Activated T-helper 1 cell treated with anti-CD3 and anti-CD28 coated beads, Interleukin-2, amount 50 U/mL, for 16 hours (primary cell): ENCODE results near the gene SRGAP3.

Source experiments
- DNase-seq, 2 donors: peaks; one replicate each; pipeline ENCODE4 v3.0.0-alpha.2; 2020; ENCODE audit warnings: low read depth in 1 of 2, low spot score in 1 of 2

The SRGAP3 gene

DNA sequence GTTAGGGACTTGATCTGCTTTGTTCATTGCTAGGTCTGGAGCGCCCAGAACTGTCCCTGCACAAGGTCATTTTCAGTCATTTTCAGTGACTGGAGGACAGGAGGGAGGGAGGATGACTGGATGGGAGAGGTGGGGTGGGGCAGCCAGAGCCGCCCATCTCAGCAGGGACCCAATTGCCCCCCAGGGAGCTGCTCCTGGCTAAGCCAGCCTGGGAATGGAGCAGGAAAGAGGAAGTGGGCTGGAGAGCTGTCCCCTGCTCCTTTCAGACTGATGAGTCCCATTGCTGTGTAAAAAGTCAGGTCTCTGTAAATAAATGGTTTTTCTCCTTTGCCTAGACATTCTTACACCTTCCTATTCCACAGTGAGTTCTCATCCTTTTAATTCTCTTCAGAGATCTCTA lies 187.8 kb downstream of the SRGAP3 start:
- no peak for DNase-seq

DNA sequence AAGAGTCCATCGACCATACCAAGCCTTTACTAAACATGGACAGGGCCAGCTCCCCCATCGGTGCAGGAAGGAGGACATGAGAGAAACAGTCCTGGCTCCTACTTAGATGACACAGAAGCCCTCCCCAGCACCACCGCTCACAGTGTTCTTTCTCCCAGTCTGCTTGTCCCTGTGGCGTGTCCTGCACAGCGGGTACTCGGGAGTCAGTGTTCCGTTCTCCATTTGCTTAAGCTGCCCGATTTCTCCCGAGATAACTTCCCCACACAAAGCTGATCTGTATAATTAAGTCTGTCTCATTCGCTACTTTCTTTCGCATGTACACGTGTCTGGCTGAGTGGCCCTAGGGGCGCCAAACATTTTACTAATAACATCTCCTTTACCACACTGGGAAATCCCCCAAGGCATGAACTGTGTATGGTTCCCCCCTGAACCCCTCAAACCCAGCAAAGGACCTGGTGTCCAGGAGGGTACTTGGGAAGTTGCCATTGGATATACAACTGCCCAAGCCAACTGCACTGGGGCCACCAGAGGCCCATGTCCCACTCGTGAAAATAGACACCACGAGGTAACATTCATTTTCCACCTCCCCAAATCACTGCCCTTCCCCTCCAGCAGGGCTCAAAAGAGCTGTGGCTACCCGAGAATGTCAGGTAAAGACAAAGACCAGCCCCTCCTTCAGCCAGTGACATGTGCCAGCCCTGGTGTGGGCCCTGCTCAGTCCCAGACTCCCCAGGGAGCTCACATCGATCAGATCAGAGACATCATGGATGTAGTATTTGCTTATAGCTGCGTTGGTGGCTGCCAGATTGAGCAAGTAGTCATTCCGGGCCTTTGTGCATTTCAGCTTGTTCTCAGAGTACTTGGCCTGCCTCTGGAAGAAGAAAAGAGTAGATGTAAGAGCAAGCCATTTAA lies 189.7 kb downstream of the SRGAP3 start:
- DNase-seq, result no peak

DNA sequence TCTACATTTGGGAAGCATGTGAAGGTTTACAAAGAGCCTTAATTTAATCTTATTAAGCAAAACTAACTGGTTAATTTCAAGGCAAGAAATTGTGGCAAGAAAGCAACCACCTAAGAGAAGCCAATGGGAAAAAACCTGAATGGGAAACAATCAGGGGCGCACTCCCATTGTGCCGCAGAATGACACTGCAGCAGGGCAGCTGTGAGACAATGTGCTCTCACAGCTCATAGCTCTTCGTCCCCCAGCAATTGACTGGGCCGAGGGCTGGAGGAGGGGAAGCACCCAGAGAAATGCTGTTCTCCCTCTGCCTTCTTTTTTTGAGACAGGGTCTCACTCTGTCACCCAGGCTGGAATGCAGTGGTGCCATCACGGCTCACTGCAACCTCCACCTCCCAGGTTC lies 192.9 kb downstream of the SRGAP3 start:
- no peak for DNase-seq

DNA sequence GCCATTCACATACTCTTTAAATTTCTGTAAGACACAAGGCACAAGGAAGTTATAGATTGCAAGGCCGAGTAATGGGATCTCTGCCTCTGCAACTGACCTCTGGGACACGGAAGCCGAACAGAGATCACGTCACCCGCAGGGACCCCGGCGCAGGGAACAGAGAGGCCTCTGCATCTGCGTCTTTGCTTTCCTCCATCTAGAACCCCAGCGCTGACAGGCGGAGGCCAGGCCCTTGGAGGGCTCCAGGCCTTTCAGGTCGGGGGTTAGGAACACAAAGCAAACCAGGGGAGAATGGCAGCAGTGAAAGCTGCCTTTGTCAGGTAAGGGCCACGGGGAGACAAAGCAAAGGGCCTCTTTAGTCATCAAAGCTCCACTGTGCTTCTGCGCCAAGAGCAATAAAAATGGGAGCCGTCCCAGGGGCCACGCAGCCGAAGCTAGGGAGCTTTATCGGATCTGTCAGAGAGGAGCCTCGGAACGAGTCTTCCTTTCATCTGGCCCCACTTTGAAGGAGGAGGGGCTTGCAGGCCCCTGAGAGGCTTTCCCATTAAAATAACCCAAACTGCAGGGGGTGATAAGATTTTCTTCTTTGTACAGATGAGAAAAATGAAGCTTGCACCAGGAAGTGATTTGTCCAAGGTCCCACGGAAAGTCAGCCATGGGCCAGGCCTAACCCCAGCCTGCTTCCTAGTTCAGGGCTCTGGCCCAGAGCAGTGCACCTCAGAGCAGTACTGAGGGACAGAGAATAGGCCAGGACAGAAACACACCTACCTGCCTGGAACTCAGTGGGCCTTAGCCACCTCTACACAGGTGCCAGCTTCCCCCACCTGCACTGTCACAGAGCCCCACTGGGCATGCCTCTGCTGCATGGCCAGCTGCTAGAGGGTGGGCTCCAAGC lies 201.7 kb downstream of the SRGAP3 start:
- no peak for DNase-seq

DNA sequence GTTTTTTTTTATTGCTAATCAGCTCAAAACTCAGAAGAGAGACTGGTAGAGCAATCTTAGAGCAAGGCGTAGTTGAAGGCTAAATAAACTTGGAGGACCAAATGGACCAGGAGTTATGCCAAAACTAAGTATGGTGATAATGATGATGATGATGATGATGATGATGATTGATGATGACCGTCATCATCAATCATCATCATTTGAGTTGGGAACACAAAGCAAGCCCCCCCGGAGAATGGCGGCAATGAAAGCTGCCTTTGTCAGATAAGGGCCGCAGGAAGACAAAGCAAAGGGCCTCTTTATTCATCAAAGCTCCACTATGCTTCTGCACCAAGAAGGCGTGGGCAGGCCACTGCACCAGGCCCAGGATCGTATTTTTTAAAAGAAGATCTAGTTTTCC lies 204.1 kb downstream of the SRGAP3 start:
- DNase-seq, result no peak

DNA sequence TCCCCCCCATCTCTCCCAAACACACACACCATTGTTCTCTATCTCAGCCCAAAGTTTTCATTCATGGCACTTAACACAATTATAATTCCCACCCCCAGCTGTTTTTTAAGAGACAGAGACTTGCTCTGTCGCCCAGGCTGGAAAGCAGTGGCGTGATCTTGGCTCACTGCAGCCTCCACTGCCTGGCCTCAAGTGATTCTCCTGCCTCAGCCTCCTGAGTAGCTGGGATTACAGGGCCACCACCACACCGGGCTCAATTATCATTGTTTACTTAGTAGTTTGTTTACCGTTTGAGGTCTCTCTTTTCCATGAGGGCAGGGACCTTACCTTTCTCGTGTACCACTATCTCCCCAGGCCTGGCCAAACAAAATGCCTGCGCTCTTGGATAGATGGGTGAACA lies 206.4 kb downstream of the SRGAP3 start:
- DNase-seq, result no peak

DNA sequence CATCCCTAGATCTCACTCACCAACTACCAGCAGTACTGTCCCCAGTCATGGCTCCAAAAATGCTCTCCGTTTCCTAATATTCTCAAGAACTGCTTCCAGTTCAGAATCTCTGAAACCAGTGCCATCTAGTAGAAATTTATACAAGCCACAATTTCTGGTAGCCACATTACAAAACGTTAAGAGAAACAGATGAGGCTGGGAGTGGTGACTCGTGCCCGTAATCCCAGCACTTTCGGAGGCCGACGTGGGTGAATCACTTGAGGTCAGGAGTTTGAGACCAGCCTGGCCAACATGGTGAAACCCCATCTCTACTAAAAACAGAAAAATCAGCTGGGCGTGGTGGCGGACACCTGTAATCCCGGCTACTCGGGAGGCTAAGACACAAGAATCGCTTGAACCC lies 207.8 kb downstream of the SRGAP3 start:
- no peak for DNase-seq

DNA sequence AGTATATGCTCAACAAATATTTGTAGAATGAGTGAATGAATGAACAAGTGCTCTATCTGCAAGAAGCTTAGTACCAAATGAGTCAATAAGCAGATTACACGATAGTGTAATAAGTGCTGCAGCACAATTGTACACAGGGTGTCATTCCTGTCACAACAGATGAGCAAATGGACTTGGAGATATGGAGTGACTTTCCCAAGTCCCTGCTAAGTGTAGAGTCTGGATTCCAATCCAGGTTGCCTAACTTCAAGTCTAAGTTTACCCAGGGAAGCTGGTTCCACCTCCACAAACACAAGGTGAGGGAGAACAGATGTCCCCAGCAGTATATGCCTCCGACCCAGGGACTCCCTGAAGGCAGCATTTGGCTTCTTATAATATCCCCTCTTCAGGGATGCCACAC lies 208.4 kb downstream of the SRGAP3 start:
- DNase-seq, result no peak

DNA sequence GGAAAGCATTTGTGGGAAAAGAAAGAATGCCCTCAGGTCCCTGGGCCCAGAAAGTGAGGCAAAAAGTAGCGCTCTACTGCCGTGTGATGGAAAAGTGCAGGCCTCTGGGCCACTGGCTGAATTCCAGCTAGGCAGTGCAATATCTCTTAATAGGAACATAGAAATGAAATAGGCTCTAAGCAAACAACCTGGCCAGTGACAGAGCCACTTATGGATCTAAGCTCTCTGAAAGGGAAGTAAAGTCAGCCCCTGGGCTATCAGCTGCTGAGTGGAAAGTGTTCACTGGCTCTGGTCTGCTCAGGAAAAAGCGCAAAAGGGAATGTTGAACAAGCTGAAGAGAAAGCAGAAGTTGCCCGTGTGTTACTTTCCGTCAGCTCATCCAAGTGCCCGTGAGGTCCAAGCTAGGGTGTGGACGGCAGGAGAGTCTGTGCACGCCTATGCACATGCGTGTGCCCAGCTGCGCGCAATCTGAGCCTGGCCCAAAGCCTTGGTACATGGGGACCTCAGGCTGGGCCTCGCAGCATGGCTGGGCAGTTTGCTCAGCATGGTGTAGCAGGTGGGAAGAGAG lies 212.2 kb downstream of the SRGAP3 start:
- no peak for DNase-seq

DNA sequence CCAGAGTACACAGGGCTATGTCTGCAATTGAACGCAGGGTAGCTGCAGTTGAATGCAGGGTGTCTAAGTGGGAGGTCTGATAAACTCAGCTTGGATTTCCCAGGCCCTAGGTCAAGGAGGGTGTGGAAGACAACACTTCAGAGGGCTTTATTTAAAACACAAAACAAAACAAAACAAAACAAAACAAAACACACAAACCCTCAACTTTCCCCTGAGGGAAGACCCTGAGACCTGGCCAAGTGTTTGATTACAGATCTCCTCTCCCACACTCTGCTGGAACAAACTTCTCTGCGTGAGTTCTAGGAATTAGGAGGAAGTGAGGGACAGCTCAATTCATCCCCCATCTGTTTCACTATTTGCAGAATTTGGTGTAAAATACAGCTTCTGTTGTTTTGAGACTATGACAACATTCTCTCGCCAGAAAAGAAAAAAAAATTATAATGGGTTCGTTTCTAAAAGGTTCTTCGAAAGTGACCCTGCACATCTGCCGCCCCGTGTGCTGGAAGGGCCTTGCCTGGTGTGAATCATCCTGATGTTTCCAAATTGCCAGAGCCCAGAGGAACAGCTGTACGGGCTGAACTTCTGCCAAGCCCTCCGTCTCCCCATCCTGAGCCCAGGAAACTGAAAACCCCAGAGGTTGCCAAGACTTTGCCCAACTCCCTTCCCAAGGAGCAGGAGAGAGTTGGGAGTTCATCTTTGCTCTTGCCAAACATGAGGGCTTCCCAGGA lies 212.9 kb downstream of the SRGAP3 start:
- DNase-seq, result no peak

DNA sequence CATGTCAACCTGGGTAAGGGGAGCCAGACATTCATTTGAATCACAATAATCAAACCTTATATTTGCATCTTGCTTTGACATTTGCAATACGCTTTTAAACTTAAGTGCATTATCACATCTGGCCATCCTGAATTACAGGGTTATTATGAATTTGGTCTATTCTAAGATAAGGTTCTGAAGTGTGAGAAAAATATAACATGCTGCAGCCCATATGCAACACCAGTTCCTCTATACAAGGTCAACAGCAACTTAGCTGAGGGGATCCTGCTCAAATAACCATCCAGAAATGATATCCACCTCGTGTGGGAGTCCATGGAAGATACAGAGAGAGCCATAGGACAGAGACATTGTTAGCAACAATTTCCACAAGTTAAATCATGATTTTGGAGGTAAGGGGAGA lies 213.5 kb downstream of the SRGAP3 start:
- DNase-seq, result no peak

DNA sequence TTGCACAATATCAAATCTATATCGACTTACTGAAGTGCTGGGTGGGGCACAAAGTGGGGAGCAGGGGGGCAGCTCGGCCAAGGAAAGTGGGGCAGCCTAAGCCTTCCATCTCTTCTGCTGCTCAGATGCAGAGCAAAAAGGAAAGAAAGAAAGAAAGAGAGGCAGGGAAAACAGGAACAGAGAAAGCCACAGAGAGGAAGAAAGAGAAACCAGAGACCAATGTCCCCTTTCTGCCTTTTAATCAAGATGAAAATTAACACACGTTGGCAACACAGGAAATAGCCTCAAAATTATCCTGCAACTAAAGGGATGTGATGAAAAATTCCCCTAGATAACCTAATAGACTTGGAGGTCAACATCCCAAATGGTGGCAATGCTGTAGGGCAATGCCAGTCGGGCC lies 214.0 kb downstream of the SRGAP3 start:
- DNase-seq, result no peak

DNA sequence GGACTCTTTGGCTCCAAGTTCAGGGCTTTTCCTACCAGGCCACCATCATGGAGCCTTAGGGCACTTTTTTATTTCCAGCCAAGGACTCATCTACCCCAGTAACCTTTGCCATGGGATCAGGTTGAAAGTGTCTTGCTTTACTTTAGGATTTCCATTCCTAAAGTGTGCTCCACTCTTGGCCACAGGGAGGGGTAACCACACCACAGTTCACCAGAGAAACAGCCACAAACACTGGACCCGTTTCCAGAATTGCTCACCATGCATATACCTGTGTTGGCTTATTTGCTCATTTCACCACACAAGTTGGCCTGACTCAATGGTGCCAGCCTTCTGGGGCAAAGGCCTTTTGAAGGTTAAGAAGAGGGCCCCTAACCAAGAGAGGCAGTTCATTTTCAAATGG lies 215.6 kb downstream of the SRGAP3 start:
- DNase-seq, result no peak

DNA sequence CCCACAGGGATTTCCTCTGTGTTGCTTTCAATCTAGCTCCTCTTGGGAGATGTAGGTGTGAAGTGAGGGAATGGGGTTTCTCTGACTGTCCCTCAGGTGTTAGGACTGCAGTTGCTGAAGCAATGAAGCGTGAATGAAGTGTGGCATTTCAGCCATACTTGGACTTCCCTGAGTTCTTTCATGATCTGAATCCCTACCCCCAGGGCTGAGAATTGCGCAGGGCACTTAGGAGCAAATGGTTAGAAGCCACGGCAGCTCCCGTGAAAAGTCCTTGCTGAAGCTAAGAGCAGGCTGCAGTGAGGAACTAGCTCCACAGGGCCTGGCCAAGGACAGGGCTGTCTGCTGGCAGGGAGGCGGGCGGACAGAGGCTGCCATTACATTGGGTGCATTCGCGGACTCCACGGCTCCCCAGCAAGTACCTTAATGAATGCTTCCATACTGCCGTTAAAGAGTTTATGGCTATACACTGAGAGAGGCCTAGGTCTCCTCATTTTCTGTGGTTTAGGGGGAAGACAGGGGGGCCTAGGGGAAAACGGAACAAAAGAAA lies 217.1 kb downstream of the SRGAP3 start:
- no peak for DNase-seq

DNA sequence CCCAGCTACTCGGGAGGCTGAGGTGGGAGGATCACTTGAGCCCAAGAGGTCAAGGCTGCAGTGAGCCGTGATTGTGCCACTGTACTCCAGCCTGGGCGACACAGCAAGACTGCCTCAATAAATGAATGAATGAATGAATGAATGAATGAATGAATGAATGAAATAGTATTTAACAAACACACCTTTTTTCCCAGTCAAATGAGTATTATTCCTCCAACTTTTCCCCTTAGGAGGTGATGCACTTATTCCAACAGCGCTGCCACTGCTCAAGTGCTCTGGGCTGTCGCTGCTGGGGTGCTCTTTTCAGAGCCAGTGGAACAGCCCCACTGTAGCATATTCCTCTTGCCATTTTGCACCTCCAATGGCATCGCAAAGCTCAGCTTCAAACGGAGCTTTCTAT lies 219.4 kb downstream of the SRGAP3 start:
- DNase-seq, result no peak

DNA sequence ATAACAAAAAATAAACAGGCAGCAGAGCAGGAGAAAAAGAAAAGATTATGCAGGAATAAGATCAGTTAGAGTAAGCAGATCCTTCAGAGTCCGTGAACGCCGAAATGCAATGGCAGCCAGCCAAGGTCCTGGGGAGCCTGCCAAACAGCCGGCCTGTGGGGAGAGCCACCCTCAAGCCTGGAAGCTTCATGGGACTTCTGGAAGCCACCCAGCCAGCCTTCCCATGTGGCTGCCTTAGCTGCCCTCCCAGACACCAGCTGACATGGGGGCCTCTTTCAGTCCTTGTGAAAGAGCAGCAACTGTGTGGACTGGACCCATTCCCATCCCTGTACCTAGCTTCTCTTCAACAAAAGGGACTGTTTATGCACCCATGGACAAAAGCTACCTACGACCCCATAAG lies 221.3 kb downstream of the SRGAP3 start:
- DNase-seq, result no peak

DNA sequence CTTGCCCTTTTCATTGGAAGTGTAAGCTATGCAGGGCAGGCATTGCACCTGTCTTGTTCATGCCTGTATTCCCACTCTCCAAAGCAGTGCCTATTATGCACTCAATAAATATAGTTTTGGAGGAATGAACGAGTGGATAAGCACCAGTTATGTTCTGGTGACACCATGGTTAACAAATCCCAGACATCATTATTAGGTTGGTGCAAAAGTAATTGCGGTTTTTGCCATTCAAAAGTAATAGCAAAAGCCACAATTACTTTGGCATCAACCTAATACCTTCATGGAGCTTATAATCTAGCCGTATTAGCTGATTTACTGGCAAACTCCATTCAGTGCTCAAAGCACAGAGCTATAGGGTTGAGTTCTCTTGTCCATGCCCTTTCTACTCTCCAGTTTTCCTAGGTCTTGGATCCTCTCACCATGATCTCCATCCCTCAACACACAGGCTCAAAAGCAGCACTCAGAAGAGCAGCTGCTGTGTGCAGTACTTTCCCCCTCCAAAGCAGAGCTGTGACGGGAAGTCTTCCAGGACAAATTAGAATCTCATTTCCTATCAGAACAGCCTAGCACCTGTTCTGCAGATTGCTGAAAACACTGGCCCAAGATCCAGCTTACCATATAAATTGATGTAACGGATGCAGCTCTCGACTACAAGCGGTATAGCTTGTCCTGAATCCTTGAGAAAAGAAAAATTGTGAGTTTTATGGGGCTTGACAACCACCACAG lies 223.0 kb downstream of the SRGAP3 start:
- no peak for DNase-seq

DNA sequence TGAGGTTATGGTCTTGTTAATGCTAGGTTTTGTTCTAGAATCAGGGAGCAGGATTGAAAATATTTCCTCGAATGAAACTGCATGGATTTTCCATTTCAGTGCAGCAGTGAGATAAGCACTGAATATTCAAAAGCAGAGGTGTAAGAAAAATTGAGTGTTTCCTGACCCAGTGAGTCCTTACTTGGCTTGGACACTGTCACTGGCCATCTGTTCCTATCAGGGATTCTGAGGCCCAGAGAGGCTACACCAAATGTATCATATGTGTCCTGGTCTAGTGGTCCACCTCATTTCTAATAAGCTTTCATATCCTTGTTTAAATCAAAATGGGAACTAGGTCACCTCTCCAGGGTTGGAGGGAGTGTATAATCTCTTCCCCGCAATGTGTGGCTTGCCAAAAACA lies 225.1 kb downstream of the SRGAP3 start:
- DNase-seq, result no peak

DNA sequence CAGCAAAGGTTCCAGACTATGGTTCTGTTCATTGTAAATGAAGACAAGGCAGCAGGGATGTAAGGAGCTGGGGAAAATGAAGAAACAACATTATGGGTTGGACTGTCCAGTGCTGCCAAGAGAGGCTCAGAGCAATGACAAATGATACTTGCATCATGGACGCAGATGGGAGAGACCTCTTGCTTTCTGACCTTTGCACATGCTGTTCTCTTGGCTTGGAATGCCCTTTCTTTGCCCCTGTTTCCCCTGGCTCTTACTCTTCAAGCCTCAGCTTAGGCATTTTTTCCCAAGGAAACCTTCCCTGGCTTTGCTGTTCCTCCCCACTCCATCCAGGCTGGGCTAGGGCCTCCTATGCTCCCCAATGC lies 226.2 kb downstream of the SRGAP3 start:
- DNase-seq, result no peak
